Stimulated activated naive CD4-positive, alpha-beta T cell treated with Interleukin-2 at 50 U/mL for 16 hours (primary cell): ENCODE measurements around the gene ACTL8.
"Not testable (repeated sequence)": the region's sequence is repeated elsewhere in the genome, so short reads cannot be mapped to it uniquely, and the experiment has no call there.

Experiments
- DNase-seq: peaks from one replicate; lab custom pipeline; 2025; lab: John Stamatoyannopoulos, UW

The ACTL8 gene

DNA sequence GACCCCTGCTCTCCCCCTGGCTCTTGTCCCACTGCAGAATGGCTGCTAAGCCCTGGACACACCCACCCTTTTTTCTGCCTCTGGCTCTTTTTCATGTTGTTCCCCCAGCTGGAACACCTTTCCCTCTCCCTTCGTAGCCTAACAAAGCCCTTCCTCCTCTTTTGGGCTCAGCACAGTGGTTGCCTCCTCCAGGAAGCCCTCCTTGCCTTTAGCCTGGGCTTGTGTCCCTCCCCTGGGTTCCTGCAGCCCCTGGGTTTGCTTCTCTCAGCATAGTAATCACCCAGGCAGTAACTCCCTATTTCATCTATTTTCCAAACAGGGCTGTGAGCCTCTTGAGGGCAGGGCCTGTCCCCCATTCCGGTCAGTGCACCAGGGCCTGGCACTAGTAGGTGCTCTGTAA is 19.8 kb upstream of the ACTL8 start:
- DNase-seq: no peak

DNA sequence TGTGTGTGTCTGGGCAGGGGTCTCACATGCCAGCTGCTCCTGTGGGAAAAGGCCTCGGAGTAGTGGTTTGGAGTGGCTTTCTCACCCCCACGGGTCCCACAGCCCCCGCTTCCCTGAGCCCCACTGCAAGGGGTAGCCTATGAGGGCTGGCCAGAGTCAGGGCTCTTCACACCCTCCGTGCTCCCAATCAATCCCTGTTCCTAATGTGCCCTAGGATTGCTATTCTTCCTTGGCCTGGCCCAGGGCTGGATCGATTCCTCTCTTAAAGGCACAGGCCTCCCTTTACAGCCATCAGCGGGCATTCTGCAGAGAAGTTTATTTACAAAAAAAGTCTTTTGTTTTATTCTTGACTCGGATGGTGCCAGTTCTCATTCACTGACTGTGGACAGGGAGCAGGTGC is 19.3 kb upstream of the ACTL8 start:
- DNase-seq: no peak

DNA sequence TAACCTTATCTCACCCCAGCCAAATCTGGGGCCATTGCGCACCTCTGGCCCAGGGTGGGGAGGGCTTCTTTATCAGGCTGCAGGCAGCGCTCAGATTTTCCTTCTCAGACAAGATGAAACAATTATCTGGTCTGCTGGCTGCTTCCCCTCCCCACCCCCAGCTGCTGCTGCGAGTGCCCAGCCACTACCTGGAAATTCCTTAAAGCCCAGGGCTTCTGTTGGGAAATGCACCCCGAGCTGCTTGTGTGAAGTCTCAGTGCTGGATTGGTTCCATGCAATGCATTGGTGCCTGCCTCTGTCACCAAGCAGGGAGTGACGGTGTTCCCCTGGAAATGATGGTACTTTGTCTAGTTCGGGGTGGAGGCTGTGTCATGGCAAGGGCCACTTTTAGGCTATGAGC is 18.5 kb upstream of the ACTL8 start:
- no peak for DNase-seq

DNA sequence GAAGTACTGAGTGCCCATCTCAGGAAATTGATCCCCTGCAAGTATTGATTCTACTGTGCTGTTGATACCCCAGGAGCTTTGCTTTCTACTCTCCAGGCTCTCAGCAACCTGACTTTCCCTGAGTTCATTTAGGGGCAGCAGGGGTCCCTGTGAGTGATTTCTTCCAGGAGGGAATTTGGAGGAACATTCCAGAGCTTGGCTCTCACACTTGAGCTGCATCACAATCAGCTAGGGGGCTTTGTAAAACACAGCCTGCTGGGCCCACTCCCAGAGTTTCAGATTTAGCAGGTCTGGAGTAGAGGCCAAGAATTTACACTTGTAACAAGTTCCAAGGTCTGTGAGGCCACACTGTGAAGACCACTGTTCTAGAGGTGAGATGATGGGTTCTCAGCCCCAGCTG is 16.1 kb upstream of the ACTL8 start:
- DNase-seq: no peak

DNA sequence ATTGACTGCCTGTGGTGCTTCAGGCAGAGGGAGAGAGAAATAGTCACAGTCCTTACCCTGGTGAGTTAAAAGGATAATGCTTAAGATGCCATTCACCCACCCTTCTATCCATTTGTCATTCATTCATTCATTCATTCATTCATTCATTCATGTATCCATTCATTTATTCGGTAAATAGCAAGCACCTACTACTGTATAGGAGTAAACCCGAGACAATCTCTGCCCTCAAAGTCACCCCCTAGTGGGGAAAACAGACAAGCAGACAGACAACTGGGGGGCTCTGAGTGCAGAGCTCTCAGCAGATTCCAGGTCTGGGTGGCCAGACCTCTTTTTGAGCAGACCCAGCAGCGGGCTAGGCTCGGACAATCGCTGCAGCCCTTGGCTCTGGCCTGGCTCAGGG is 14.1 kb upstream of the ACTL8 start:
- DNase-seq: no peak

DNA sequence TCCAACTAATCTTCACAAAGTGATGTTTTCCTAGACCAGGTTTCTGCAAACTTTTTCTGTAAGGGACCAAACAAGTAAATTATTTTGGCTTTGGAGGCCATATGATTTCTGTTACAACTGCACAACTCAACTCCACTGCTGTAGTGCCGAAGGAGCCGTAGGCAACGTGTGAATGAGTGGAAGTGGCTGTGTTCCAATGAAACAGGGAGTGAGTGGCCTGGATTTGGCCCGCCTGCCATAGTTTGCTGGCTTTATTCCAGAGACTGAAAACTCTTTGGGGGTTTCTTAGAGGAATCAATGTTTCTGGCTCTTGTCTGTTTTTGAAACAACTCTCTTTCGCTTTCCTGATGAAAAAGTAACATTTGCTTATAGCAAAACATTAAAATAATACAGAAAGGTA is 12.6 kb upstream of the ACTL8 start:
- DNase-seq: no peak

DNA sequence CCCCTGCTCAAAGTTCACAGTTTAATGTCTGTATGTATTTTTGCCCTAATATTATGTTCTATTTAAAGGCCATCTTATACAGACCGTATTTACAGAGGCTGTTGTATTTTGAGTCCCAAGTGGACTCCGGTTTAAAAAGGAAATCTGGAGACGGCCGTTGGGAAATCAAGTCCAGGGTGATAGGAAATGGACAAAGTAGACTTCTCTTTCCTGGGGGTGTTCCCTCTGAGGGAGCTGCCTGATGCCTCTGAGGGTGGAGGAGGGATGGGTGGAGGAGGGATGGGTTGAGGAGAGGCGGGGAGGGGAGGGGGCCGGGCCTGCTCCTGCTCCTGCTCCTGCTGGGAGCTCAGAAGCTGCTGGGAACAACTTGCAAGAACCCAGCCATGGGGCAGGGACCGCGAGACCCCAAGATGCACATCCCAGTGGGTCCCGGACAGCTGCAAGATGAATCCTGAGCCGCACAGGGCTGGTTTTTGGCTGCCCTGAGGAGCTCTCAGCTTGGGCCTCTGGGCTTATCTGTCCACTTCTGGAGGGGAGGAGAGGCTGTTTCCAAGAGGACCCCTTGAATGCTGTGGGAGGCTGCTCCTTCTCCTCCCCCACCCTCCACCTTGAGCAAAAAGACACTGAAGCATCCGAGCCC is 12.0 kb upstream of the ACTL8 start:
- DNase-seq: no peak

DNA sequence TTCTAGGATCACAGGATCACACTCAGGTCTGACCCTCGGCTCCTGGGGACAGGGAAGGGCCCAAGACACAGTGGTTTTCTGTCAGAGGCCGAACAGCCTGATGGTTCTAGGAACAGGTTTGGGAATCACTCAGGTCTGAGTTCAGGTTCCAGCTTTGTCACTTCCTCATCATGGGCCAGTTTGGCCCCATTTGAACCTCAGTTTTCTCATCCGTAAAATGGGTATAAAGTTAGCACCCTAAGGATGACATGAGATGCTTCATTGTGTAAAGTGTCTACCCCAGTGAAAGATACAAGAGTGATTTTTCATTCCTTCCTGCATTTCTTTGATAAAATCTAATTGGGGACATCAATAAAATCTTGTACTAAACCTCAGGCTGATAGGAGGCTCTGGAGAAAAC is 11.2 kb upstream of the ACTL8 start:
- DNase-seq: no peak

DNA sequence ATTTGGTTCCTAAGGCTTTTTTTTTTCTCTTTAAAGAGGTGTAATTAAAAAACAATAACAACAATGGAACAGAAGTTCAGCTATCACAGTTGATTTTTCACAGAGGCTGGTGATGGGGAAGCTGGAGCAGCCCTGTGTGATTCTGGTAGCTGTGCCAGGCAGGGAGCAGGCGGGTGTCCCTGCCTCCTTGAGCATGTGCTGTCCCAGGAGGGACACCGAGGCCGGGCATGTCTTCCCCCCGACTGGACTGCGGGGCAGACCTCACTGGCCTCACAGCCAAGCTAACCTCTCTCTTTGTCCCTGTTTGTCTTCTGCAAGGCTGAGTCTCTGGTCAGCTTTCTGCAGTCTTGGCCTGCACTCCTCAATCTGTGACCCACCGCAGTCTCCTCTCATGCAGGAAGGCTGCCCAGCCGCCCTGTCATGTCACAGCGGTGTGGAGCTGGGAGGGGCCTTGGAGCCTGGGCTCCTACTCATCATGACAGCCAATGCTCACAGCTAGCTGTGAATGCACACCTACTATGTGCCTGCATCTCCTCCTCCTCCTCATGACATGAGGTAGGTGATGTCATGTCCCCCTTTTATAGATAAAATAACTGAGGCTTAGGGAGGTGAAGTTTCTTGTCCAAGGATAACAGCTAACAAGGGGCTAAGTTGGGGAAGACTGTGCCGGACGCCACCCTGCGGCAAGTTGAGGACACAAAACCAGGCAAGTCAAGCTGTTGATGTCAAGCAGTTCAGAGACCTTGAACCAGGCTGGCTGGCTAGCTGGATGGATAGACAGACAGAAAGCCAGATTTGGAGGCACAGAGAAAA is 10.3 kb upstream of the ACTL8 start:
- no peak for DNase-seq

DNA sequence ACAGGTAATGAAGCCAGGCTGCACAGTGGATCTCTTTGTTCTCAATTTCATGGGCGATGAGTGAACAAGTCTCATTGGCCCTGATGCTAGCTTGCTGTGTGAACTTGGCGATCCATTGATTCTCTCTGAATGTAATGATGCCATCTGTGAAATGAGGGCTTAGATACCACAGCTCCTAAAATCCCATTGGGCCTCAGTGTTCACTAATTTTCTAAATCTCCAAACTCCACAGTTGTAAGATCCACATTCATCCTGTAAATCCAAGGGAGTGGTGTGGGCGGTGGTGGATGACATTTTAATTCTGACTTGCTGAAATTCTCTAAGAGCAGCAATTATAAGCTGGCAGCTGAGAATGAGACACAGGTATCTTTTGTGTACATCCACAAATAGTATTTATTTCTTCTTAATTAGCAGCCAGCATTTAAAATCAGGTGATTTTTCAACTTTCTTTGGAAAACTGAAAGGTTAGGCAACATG is 9.6 kb upstream of the ACTL8 start:
- no peak for DNase-seq

DNA sequence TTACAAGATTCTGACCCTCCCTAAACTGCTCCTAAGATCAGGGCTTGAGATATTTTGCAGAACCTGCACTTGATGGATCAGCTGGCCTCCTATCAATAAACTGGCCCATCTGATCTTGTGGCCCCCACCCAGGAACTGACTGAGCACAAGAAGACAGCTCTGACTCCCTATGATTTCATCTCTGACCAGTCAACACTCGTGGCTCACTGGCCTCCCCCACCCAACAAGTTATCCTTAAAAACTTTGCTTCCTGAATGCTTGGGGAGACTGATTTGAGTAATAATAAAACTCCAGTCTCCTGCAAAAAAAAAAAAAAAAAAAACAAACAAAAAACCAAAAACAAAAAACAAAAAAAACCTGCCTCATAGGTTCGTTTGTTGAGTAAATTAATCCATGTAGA is 8.9 kb upstream of the ACTL8 start:
- not testable (repeated sequence) for DNase-seq

DNA sequence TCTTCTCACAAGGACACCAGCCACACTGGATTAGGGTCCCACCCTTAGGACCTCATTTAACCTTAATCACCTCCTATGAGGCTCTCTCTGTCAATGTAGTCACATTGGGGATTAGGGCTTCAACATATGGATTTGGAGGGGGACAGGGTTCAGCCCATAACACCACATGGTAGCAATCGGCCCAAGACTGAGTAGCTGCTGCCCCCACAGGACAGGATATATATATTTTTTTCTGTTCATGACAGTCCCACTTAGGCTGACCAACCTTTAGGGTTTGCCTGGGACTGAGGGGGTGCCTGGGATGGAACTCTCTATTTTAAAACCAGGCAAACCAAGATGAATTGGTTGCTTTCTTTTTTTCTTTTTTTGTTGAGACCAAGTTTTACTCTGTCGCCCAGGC is 8.2 kb upstream of the ACTL8 start:
- no peak for DNase-seq

DNA sequence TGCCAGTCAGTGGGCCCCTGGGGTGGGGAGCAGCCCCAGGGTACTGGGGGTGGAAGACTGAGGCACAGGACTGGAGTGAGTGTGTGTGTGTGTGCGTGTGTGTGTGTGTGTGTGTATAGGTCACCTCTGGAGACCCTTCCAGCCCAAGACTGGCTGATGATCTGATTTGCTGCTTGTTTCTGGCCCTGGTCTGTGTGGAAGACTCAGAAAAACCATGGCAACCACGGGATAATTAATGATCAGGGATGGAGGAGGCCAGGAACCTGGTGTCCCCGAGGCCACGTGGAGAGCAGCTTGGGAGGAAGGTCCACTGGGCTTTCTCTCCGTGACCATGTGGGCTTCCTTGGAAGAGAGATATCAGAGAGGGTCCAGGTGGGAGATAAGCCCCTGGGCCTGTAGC is 4.8 kb upstream of the ACTL8 start:
- DNase-seq: no peak

DNA sequence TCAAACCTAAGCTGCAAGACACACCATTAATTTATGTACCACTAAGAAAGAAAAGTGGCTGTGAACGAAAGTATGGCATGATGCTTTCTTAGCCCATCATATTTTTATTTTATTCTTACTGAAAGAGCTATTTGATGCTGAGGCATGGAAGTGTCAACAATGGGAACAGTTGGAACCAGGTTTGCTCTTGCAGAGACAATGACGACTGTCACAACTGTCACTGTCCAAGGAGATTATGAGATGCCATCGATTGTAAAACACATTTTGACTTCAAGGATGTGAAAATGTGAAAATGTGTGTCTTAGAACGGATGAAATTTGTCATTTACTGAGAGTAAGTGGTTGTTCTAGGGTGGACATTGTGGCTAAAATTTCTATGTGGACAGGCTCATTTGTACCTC is 2.8 kb upstream of the ACTL8 start:
- no peak for DNase-seq

DNA sequence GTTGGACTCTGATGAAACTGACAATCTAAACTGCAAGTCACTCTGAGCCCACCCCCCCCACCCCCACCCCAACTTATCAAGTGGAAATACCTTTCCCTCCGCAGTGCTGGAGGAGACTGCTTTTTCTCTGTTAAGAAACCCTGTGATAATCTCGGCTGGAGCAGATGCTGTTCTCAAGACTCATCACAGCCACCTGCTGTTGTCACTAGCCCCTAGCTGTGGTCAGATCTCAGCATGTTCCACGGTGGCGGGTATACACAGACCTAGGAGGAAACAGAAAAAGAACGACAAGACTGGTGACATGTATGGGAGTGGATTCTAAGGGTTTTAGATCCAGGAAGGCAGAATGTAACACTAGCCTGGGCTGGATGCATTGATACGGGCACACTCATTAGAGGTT is 2.3 kb downstream of the ACTL8 start:
- no peak for DNase-seq

DNA sequence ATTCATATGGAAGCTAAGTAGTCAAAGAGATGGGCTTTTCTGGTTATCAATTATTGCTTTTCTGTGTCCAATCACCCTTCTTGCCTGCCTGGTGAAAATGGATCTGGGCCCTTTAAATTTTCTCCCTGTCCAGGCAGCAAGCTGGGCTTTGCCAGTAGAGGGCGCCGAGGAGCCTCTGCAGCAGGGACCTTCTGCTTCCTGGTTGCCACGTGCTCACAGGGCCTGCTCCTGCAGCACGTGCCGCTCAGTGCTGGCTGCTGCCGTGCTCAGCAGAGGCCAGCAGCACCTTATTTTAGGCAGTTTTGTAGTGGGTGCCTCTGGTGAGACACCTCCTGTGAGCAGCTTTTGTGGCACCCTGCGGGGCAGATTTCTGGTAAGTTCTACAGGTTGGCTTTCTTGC is 4.0 kb downstream of the ACTL8 start:
- DNase-seq: no peak

DNA sequence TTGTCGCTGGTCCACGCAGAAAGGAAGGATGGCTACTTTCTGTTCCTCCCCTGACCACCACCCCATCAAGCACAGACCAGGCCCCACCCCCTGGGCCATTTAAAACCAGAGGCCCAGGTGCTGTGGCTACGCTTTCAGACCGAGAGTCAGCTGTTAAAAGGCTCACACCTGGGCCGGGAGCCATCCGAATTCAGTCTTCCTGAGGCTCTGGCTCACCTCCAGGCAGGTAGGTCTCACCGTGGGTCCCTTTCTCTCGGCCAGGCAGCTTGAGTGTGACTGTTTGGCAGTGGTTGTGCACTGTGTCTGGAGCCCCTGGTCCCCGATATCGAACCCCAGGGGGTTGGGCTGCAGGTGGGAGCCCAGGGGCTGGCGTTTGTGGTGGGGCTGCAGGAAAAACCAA is 7.2 kb downstream of the ACTL8 start:
- DNase-seq: no peak

DNA sequence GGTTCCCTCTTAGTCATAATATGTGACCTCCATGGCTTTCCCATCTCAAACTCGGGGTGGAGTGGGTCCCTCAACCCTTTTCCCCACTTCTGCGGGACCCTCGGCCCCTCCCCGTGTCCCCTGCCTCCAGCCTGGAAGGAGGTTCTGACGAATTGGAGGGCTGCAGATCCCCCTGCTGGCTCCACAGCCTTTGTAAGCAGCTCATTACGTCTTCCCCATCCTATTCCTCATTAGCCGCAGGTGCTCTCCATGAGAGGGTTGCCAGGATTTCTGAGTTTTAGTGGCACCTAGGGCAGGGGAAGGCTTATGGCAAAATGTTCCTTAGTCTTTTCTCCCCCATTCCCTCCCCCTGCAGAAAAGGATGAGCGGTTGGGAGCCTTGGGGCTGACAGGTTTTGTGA is 8.3 kb downstream of the ACTL8 start:
- DNase-seq: no peak

DNA sequence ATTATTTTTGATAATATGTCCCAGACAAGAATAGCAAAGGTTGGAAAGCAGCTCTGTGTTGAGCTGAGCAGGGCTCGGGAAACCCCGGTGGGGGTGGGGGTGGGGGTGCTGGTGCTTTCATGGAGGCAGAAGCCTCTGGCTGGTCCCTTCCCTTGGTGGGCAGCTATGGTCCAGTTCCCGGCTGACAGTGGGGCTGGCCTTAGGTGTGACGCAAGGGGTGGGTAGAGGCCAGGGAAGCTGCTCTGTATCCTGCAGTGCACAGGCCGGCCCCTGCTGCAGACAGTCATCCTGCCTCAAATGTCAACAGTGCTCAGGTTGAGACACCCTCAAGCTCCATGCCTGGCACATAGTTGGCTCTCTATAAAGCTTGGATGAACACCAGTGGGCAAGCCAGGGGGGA is 8.9 kb downstream of the ACTL8 start:
- DNase-seq: no peak

DNA sequence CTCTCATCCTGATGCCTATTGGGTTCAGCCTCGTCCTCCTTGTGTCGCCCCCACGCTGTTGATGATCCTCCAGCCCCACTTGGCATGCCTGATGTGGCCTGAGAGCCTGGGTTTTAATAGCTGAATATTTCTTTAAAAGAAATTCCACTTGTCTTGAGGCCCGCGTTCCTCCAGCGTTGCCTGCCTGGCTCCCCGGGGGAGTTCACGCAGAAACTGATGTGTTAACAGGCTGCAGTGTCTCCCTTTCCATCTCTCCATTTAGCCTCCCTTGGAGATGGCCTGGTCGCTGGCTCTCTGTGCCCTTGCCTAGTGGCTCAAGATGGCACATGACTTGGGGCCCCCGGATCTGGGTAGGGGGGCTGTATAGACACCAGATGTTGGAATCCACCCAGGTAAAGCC is 9.5 kb downstream of the ACTL8 start:
- DNase-seq: no peak

DNA sequence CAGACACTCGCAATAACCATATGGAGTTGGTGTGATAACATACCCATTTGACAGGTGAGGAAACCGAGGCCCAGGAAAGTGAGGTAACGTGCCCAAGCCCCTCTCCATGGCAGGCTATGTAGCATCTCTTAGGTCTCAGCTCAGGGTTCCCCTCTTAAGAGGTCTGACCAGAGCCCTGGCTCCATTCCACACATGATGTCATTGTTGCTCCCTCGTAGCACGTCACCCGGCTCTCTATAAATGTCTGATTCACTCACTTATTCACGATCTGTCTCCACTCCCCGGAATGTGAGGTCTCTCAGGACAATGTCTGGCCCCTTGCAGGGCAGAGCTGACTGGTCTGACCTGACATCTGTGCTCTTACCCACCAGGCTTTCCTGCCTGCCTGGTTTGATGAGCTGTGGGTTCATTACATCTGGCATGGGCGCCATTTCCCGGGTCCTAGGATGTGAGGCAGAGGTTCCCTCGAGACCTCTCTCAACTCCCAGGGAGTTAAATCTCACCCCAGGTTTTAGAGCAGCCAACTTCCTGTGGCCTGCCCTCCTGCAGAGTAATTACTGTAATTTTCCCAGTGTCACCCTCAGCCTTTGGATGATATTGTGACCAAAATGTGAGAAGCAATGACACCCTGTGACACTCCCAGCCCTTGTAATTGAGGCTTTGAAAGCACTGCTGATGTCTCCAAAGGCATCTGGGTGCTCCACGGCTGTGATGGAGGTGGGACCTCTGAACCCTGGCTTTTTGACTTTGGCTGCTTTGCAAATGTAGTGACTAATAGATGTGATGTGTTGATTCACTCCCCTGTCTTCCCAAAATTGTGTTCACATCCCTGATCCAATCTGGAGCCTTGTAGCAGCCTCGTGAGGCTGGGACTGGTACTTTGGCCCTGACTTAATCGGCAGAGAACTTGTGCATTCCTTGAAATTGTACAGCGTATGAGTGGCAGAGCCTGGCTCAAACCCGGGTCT is 10.6 kb downstream of the ACTL8 start:
- DNase-seq: no peak

DNA sequence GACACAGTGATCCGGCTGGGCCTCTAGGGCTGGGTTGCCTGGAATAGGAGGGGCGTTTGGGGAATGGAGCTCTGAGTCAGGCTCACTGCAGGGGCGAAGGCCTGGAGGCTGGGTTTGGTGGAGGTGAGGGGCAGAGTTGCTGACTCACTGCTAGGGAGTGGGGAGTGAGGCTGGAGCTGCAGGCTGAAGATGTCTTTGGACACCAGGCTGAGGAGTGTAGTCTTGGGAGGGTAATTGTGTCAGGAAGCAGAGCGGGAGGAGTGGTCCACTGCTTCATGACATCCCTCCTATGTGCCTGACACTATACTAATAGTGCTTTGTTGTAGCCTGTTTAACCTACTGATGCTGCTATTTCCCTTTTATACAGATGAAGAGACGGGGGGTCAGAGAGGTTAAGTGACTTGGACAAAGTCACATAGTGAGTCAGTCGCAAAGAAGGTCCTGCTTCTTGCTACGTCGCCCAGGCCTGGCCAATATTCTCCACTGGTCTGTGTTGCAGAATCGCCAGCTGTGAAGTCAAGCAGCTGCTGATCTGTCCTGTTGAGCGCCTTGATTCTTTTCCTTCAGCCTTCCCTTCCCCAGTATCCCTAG is 13.6 kb downstream of the ACTL8 start:
- no peak for DNase-seq
